HEK293 (cell line): Measurements from ENCODE around the gene CLEC16A.

ENCODE experiments used
- CTCF ChIA-PET: fragments of 350-600 bp; formaldehyde crosslinking; extraction: SDS; loops from one replicate; lab custom pipeline; 2021; ENCODE audit warnings: antibody characterized with exemption; lab: Yijun Ruan, JAX
- POLR2A ChIA-PET: fragments of 300-600 bp; formaldehyde crosslinking; extraction: SDS; loops from one replicate; lab custom pipeline; 2020; ENCODE audit warnings: antibody characterized with exemption, inconsistent platforms; lab: Yijun Ruan, JAX
- H3K27ac ChIP-seq: fragments of 200-500 bp; sonication (Bioruptor generic); 2 replicates; pipeline ENCODE4 v1.5.1; 2014; ENCODE audit warnings: low read depth, low read length, control low read depth, inconsistent platforms; ENCODE audit errors: extremely low read depth
- H3K36me3 ChIP-seq, 2 experiments: fragments of 200-500 bp in 1 of 2; sonication (Bioruptor generic) in 1 of 2; 1 replicate in 1 of 2; 2 replicates in 1 of 2; pipeline ENCODE4 v1.5.1; 2014 to 2017; ENCODE audit warnings: inconsistent platforms in 2 of 2, low read length in 2 of 2; ENCODE audit not compliant: control insufficient read depth in 2 of 2, insufficient read depth in 1 of 2
- H3K4me1 ChIP-seq: fragments of 200-500 bp; sonication (Bioruptor generic); 2 replicates; pipeline ENCODE4 v1.5.1; 2014; ENCODE audit warnings: mild to moderate bottlenecking, low read length, inconsistent platforms; ENCODE audit not compliant: control insufficient read depth, insufficient read depth
- H3K4me3 ChIP-seq: 2 replicates; pipeline ENCODE4 v1.5.1; 2011; ENCODE audit warnings: low read depth, mild to moderate bottlenecking, control low read depth, low read length, moderate library complexity
- H3K9me3 ChIP-seq: fragments of 200-500 bp; sonication (Bioruptor generic); 2 replicates; pipeline ENCODE4 v1.5.1; 2014; ENCODE audit warnings: low read depth, low read length, inconsistent platforms; ENCODE audit not compliant: control insufficient read depth, insufficient read depth
- EGR2 ChIP-seq: fragments of 450-650 bp; formaldehyde crosslinking; IDR thresholded peaks from 2 replicates; pipeline ENCODE4 v1.5.1; 2016; ENCODE audit warnings: low read depth, missing biosample characterization, missing genetic modification characterization
- KLF16 ChIP-seq: fragments of 450-650 bp; formaldehyde crosslinking; IDR thresholded peaks from 2 replicates; pipeline ENCODE4 v1.5.1; 2017; ENCODE audit warnings: missing biosample characterization, missing genetic modification characterization
- KLF8 ChIP-seq: fragments of 450-650 bp; formaldehyde crosslinking; IDR thresholded peaks from 2 replicates; pipeline ENCODE4 v1.5.1; 2016; ENCODE audit warnings: missing biosample characterization, missing genetic modification characterization
- SP7 ChIP-seq: fragments of 450-650 bp; formaldehyde crosslinking; IDR thresholded peaks from 2 replicates; pipeline ENCODE4 v1.5.1; 2016; ENCODE audit warnings: missing biosample characterization, missing genetic modification characterization
- ZBTB17 ChIP-seq: fragments of 450-650 bp; formaldehyde crosslinking; IDR thresholded peaks from 2 replicates; pipeline ENCODE4 v1.5.1; 2016; ENCODE audit warnings: missing biosample characterization, missing genetic modification characterization
- ZFHX2 ChIP-seq: fragments of 450-650 bp; formaldehyde crosslinking; conservative IDR thresholded peaks from 2 replicates; pipeline ENCODE4 v1.5.1; 2016; ENCODE audit warnings: missing biosample characterization, missing genetic modification characterization
- ZNF112 ChIP-seq: fragments of 450-650 bp; formaldehyde crosslinking; IDR thresholded peaks from 2 replicates; pipeline ENCODE4 v1.5.0; 2017; ENCODE audit warnings: missing biosample characterization, missing genetic modification characterization
- ZNF138 ChIP-seq: fragments of 450-650 bp; formaldehyde crosslinking; IDR thresholded peaks from 2 replicates; pipeline ENCODE4 v1.5.1; 2016; ENCODE audit warnings: missing biosample characterization, missing genetic modification characterization, borderline replicate concordance
- ZNF155 ChIP-seq: fragments of 450-650 bp; formaldehyde crosslinking; IDR thresholded peaks from 2 replicates; pipeline ENCODE4 v1.5.1; 2016; ENCODE audit warnings: missing biosample characterization, missing genetic modification characterization
- ZNF169 ChIP-seq: fragments of 450-650 bp; formaldehyde crosslinking; IDR thresholded peaks from 2 replicates; pipeline ENCODE4 v1.5.1; 2016; ENCODE audit warnings: missing biosample characterization, missing genetic modification characterization
- ZNF19 ChIP-seq: fragments of 450-650 bp; formaldehyde crosslinking; IDR thresholded peaks from 2 replicates; pipeline ENCODE4; 2016; ENCODE audit warnings: missing biosample characterization, missing genetic modification characterization, low read depth
- ZNF280D ChIP-seq: fragments of 450-650 bp; formaldehyde crosslinking; IDR thresholded peaks from 2 replicates; pipeline ENCODE4 v1.5.1; 2016; ENCODE audit warnings: missing biosample characterization, missing genetic modification characterization
- ZNF302 ChIP-seq: fragments of 450-650 bp; formaldehyde crosslinking; IDR thresholded peaks from 2 replicates; pipeline ENCODE4 v1.5.1; 2016; ENCODE audit warnings: missing biosample characterization, missing genetic modification characterization, low read depth
- ZNF335 ChIP-seq: fragments of 450-650 bp; formaldehyde crosslinking; conservative IDR thresholded peaks from 2 replicates; pipeline ENCODE4 v1.5.1; 2016; ENCODE audit warnings: missing biosample characterization, missing genetic modification characterization
- ZNF354C ChIP-seq: fragments of 450-650 bp; formaldehyde crosslinking; IDR thresholded peaks from 2 replicates; pipeline ENCODE4 v1.5.1; 2016; ENCODE audit warnings: missing biosample characterization, missing genetic modification characterization, low read depth, borderline replicate concordance
- ZNF416 ChIP-seq: fragments of 450-650 bp; formaldehyde crosslinking; IDR thresholded peaks from 2 replicates; pipeline ENCODE4 v1.5.1; 2016; ENCODE audit warnings: missing biosample characterization, missing genetic modification characterization
- ZNF510 ChIP-seq: fragments of 450-650 bp; formaldehyde crosslinking; IDR thresholded peaks from 2 replicates; pipeline ENCODE4 v1.5.1; 2018; ENCODE audit warnings: mild to moderate bottlenecking, missing genetic modification characterization, missing biosample characterization; ENCODE audit not compliant: insufficient replicate concordance
- ZNF623 ChIP-seq: fragments of 450-650 bp; formaldehyde crosslinking; IDR thresholded peaks from 2 replicates; pipeline ENCODE4 v1.5.1; 2016; ENCODE audit warnings: missing biosample characterization, missing genetic modification characterization
- ZNF776 ChIP-seq: fragments of 450-650 bp; formaldehyde crosslinking; IDR thresholded peaks from 2 replicates; pipeline ENCODE4 v1.5.0; 2017; ENCODE audit warnings: missing biosample characterization, missing genetic modification characterization, borderline replicate concordance
- ZNF791 ChIP-seq: fragments of 450-650 bp; formaldehyde crosslinking; IDR thresholded peaks from 2 replicates; pipeline ENCODE4 v1.5.1; 2016; ENCODE audit warnings: missing biosample characterization, missing genetic modification characterization
- ZNF837 ChIP-seq: fragments of 450-650 bp; formaldehyde crosslinking; IDR thresholded peaks from 2 replicates; pipeline ENCODE4 v1.5.1; 2016; ENCODE audit warnings: missing biosample characterization, missing genetic modification characterization
- ZSCAN5A ChIP-seq: fragments of 450-650 bp; formaldehyde crosslinking; IDR thresholded peaks from 2 replicates; pipeline ENCODE4 v1.5.1; 2016; ENCODE audit warnings: missing biosample characterization, missing genetic modification characterization
- TF ChIP-seq, protein P1 (sequence below): fragments of 450-650 bp; formaldehyde crosslinking; IDR thresholded peaks from 2 replicates; pipeline ENCODE4 v1.5.1; 2016; ENCODE audit warnings: missing biosample characterization, missing genetic modification characterization
- TF ChIP-seq, protein P2 (sequence below): fragments of 450-650 bp; formaldehyde crosslinking; IDR thresholded peaks from 2 replicates; pipeline ENCODE4 v1.5.1; 2016; ENCODE audit warnings: missing biosample characterization, missing genetic modification characterization
- TF ChIP-seq, protein P3 (sequence below): fragments of 450-650 bp; formaldehyde crosslinking; IDR thresholded peaks from 2 replicates; pipeline ENCODE4 v1.5.1; 2016; ENCODE audit warnings: missing biosample characterization, missing genetic modification characterization
- TF ChIP-seq, protein P4 (sequence below): fragments of 450-650 bp; formaldehyde crosslinking; IDR thresholded peaks from 2 replicates; pipeline ENCODE4 v1.5.1; 2016; ENCODE audit warnings: missing biosample characterization, missing genetic modification characterization

CLEC16A gene

DNA sequence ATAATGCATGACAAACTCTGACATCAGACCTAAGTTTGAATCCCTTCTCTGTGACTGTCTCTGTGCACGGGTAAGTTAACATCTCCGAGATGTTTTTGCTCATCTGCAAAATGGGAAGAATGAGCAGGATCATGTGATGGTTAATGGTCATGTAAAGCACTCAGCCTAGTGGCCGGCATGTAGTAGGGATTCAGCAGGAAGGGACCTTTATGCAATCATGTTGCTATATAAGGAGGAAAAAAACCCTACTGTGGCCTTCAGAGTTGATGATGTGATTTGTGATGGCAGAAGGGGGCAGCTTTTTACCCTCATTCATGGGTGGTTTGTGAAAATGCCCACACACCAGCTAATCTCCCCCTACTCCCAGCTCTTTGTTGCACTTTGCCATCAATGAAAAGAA lies 24.1 kb downstream of the CLEC16A start:
- TF ChIP-seq ZNF510 (tag by site-specific recombination) (no peak), EGR2 (peak; percentile 49), ZFHX2 (tag by site-specific recombination) (peak; percentile 26; the same call in 1 of the 2 replicates)
- TF ChIP-seq, all 188 proteins: peak for 2
- H3K4me3 ChIP-seq = no peak overlapping the region
- no peak overlapping the region for H3K27ac ChIP-seq
- peaks cover 2% of the 10 kb centered on the region for H3K4me1 ChIP-seq
- POLR2A ChIA-PET = interaction anchor here (0.6 to 2.2 kb wide), 2 partner anchors 287 to 749 kb away, joined by 7 to 8 read pairs; partner anchors contain the start of gene SOCS1
- no peaks in the 10 kb centered on the region for H3K9me3 ChIP-seq
- H3K36me3 ChIP-seq = peaks cover 5 to 68% of the 10 kb centered on the region in 2 experiments; a peak in 2 of 3 replicates
- CTCF ChIA-PET = interaction anchor here (1.5 to 8.2 kb wide), 3 partner anchors 14 to 403 kb away, joined by 3 to 58 read pairs (median 12); partner anchors contain the start of gene SOCS1

DNA sequence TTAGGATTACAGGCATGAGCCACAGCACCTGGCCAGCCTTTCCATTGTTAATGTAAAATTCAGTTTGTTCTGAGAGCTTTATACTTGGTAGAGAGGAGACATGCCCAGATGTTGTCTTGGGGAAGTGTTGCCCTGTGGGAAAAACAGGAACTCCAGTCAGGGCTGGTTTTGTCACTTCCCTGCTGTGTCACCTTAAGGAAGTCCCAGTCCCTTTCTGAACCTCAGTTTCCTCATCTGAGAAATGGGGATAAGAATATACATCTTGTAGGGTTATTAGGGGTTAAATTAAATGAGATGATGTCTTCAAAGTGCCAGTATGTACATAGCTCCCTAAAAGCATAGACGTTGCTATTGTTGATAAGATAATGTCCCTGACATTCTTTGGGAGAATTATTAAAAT lies 25.3 kb downstream of the CLEC16A start:
- CTCF ChIA-PET = interaction anchor here (0.8 to 8.2 kb wide), 3 partner anchors 287 to 411 kb away, joined by 3 to 58 read pairs (median 3); partner anchors contain the start of gene SOCS1

GRCh38 chr16:10970065-10970464 lies 25.7 kb downstream of the CLEC16A start:
- Histone ChIP-seq H3K27ac (no peak overlapping the region), H3K36me3 (peaks cover 5 to 62% of the 10 kb centered on the region in 2 experiments; a peak in 2 of 3 replicates), H3K4me3 (no peak overlapping the region), H3K4me1 (peaks cover 2% of the 10 kb centered on the region), H3K9me3 (no peaks in the 10 kb centered on the region)
- CTCF ChIA-PET = interaction anchor here (0.8 to 8.2 kb wide), 4 partner anchors 286 to 411 kb away, joined by 3 to 58 read pairs (median 6); partner anchors contain the start of gene SOCS1
- POLR2A ChIA-PET = no interaction called here
- TF ChIP-seq ZNF416 (tag by site-specific recombination) (no peak), ZNF169 (no peak), KLF16 (tag by site-specific recombination) (no peak), ZSCAN5A (tag by site-specific recombination) (no peak), ZNF19 (no peak), ZNF791 (tag by site-specific recombination) (no peak), ZNF138 (tag by site-specific recombination) (no peak), ZNF335 (tag by site-specific recombination) (no peak), ZNF354C (tag by site-specific recombination) (no peak), ZNF280D (tag by site-specific recombination) (no peak), ZNF837 (tag by site-specific recombination) (no peak)
- TF ChIP-seq, protein P1, sequence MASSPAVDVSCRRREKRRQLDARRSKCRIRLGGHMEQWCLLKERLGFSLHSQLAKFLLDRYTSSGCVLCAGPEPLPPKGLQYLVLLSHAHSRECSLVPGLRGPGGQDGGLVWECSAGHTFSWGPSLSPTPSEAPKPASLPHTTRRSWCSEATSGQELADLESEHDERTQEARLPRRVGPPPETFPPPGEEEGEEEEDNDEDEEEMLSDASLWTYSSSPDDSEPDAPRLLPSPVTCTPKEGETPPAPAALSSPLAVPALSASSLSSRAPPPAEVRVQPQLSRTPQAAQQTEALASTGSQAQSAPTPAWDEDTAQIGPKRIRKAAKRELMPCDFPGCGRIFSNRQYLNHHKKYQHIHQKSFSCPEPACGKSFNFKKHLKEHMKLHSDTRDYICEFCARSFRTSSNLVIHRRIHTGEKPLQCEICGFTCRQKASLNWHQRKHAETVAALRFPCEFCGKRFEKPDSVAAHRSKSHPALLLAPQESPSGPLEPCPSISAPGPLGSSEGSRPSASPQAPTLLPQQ (tag by site-specific recombination) = no peak
- TF ChIP-seq, protein P2, sequence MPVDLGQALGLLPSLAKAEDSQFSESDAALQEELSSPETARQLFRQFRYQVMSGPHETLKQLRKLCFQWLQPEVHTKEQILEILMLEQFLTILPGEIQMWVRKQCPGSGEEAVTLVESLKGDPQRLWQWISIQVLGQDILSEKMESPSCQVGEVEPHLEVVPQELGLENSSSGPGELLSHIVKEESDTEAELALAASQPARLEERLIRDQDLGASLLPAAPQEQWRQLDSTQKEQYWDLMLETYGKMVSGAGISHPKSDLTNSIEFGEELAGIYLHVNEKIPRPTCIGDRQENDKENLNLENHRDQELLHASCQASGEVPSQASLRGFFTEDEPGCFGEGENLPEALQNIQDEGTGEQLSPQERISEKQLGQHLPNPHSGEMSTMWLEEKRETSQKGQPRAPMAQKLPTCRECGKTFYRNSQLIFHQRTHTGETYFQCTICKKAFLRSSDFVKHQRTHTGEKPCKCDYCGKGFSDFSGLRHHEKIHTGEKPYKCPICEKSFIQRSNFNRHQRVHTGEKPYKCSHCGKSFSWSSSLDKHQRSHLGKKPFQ (tag by site-specific recombination) = no peak
- TF ChIP-seq, protein P3, sequence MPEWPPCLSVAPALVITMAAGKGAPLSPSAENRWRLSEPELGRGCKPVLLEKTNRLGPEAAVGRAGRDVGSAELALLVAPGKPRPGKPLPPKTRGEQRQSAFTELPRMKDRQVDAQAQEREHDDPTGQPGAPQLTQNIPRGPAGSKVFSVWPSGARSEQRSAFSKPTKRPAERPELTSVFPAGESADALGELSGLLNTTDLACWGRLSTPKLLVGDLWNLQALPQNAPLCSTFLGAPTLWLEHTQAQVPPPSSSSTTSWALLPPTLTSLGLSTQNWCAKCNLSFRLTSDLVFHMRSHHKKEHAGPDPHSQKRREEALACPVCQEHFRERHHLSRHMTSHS (tag by site-specific recombination) = no peak

More for the DNA sequence above, 25.3 kb downstream of the CLEC16A start:
- TF ChIP-seq, protein P4, sequence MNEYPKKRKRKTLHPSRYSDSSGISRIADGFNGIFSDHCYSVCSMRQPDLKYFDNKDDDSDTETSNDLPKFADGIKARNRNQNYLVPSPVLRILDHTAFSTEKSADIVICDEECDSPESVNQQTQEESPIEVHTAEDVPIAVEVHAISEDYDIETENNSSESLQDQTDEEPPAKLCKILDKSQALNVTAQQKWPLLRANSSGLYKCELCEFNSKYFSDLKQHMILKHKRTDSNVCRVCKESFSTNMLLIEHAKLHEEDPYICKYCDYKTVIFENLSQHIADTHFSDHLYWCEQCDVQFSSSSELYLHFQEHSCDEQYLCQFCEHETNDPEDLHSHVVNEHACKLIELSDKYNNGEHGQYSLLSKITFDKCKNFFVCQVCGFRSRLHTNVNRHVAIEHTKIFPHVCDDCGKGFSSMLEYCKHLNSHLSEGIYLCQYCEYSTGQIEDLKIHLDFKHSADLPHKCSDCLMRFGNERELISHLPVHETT (tag by site-specific recombination) = no peak
- no peak for TF ChIP-seq ZNF776 (tag by site-specific recombination)
- TF ChIP-seq ZNF155 (tag by site-specific recombination) = no peak
- no peak for TF ChIP-seq ZNF623 (tag by site-specific recombination)
- TF ChIP-seq KLF8 (tag by site-specific recombination) = no peak
- TF ChIP-seq ZNF112 (tag by site-specific recombination) = no peak
- no peak for TF ChIP-seq SP7 (tag by site-specific recombination)
- TF ChIP-seq ZNF302 (tag by site-specific recombination) = no peak
- no peak for TF ChIP-seq ZBTB17
- H3K36me3 ChIP-seq = peaks cover 5 to 67% of the 10 kb centered on the region in 2 experiments; a peak in 2 of 3 replicates
- no peak overlapping the region for H3K4me3 ChIP-seq
- peaks cover 2% of the 10 kb centered on the region for H3K4me1 ChIP-seq
- no peak overlapping the region for H3K27ac ChIP-seq
- H3K9me3 ChIP-seq = no peaks in the 10 kb centered on the region
- POLR2A ChIA-PET = no interaction called here
